ENCODE measurements around the gene HADHA. TPM values are rescaled to one million over a fixed set of nuclear protein-coding genes. Genes with fewer than 3 reads are reported as not detected.

The HADHA gene
- total RNA-seq, 1 experiment from 2014 or later = 101 TPM

- no peaks in the 10 kb centered on the region for H3K79me2 ChIP-seq (ENCODE audit: insufficient read depth, low read length)
- no peaks in the 10 kb centered on the region for H3K36me3 ChIP-seq (ENCODE audit: control insufficient read depth in 1 of 2, insufficient read depth in 2 of 2, low read length in 2 of 2)
- H3K4me3 ChIP-seq (replicated peaks in 1 of 2; ENCODE audit: low read depth in 1 of 2, low read length in 2 of 2) = no peak overlapping the region
- RAD21 ChIA-PET (ENCODE audit: low non-redundant PET in 1 of 2, low total read pairs in 2 of 2, uncharacterized antibody in 2 of 2, unreplicated experiment in 2 of 2) = no interaction called here
- no peak overlapping the region for H3K27ac ChIP-seq (ENCODE audit: low read depth, low read length)
- no peak for TF ChIP-seq SP1 (IDR thresholded peaks at IDR 0.05; ENCODE audit: low read depth)
- TF ChIP-seq ATF3 (IDR thresholded peaks at IDR 0.05) = no peak
- peak; percentile 41 for TF ChIP-seq REST (IDR thresholded peaks at IDR 0.05; ENCODE audit: low read depth)
- H2AFZ ChIP-seq (ENCODE audit: low read depth, low read length, poor library complexity, severe bottlenecking) = no peak overlapping the region
- H3K9ac ChIP-seq (ENCODE audit: low read length) = no peak overlapping the region
- no peak for DNase-seq (ENCODE audit: low read depth, low spot score)
- H3K9me2 ChIP-seq (ENCODE audit: insufficient read depth) = no peaks in the 10 kb centered on the region
- ATAC-seq = no peak
- CTCF ChIA-PET = interaction anchor here (1.0 kb wide), 1 partner anchor 197 kb away, joined by 3 read pairs; no protein-coding TSS in a partner anchor
- no peak overlapping the region for H3K4me2 ChIP-seq (ENCODE audit: low read length)
- POLR2A ChIA-PET = no interaction called here
- H4K20me1 ChIP-seq (ENCODE audit: insufficient read depth) = no peaks in the 10 kb centered on the region
- no peaks in the 10 kb centered on the region for H3K27me3 ChIP-seq (ENCODE audit: insufficient read depth, low read length)
- intact Hi-C loops (cut with micrococcal nuclease) = loop anchor here (5.0 kb wide), 1 partner anchor 319 kb away; no protein-coding TSS in a partner anchor
- H3K9me3 ChIP-seq (ENCODE audit: control insufficient read depth in 1 of 2, insufficient read depth in 1 of 2, low read depth in 1 of 2, low read length in 2 of 2) = no peaks in the 10 kb centered on the region
- no TSS peak for BruUV-seq (replicated peaks)
- H3K4me1 ChIP-seq (ENCODE audit: control insufficient read depth in 1 of 2, insufficient read depth in 2 of 2, low read length in 2 of 2) = peaks cover 3% of the 10 kb centered on the region in 2 experiments; a peak in 1 of 4 replicates
Measured at GRCh38 chr2:26148501-26148900, 95.9 kb downstream of the HADHA start.

All from HCT116 (cell line).